Activated CD8-positive, alpha-beta memory T cell treated with anti-CD3 and anti-CD28 coated beads, Interleukin-2, amount 50 U/mL, for 4 hours (primary cell): ENCODE measurements around the gene CD58.
"Not testable (repeated sequence)": the region's sequence is repeated elsewhere in the genome, so short reads cannot be mapped to it uniquely, and the experiment has no call there.

Source experiments
- DNase-seq: peaks from one replicate; pipeline ENCODE4 v3.0.0-alpha.2; 2020

Gene CD58

GRCh38 chr1:116591951-116592605 is 21.3 kb upstream of the CD58 start:
- not testable (repeated sequence) for DNase-seq

GRCh38 chr1:116591006-116591950 is 20.5 kb upstream of the CD58 start:
- DNase-seq = not testable (repeated sequence)

GRCh38 chr1:116590359-116591005 is 19.7 kb upstream of the CD58 start:
- DNase-seq = not testable (repeated sequence)

- not testable (repeated sequence) for DNase-seq
Measured at GRCh38 chr1:116589101-116589735, 18.4 kb upstream of the CD58 start.

- DNase-seq = no peak
Measured at GRCh38 chr1:116587501-116588227, 16.8 kb upstream of the CD58 start.

- no peak for DNase-seq
Measured at GRCh38 chr1:116586741-116587143, 15.9 kb upstream of the CD58 start.

GRCh38 chr1:116585886-116586285 is 15.1 kb upstream of the CD58 start:
- DNase-seq = no peak

- DNase-seq = no peak
Measured at GRCh38 chr1:116581323-116581885, 10.6 kb upstream of the CD58 start.

- DNase-seq = no peak
Measured at GRCh38 chr1:116580446-116581322, 9.9 kb upstream of the CD58 start.

GRCh38 chr1:116579259-116579875 is 8.5 kb upstream of the CD58 start:
- no peak for DNase-seq

GRCh38 chr1:116578581-116578980 is 7.8 kb upstream of the CD58 start:
- no peak for DNase-seq

GRCh38 chr1:116577759-116578314 is 7.0 kb upstream of the CD58 start:
- DNase-seq = no peak

- DNase-seq = peak; percentile 62
Measured at GRCh38 chr1:116574581-116575291, 3.9 kb upstream of the CD58 start.

GRCh38 chr1:116573431-116574095 is 2.7 kb upstream of the CD58 start:
- no peak for DNase-seq

GRCh38 chr1:116572771-116573430 is 2.1 kb upstream of the CD58 start:
- DNase-seq = no peak

GRCh38 chr1:116572099-116572498 is 1.3 kb upstream of the CD58 start:
- no peak for DNase-seq

GRCh38 chr1:116571215-116571919 is 541 bp upstream of the CD58 start:
- DNase-seq = no peak
